HG03025 (cell line): ENCODE measurements around the gene FRMD4A.

Source experiments
- ATAC-seq: cut with Tn5 transposase; IDR thresholded peaks from one replicate; pipeline ENCODE4 v1.9.1; 2021; ENCODE audit warnings: mild to moderate bottlenecking, moderate library complexity; ENCODE audit not compliant: unreplicated experiment, low FRiP score

The FRMD4A gene

GRCh38 chr10:13701157-13701919, 629.4 kb downstream of the FRMD4A start:
- ATAC-seq: no peak

- no peak for ATAC-seq
Measured at GRCh38 chr10:13700473-13701144, 630.1 kb downstream of the FRMD4A start.

GRCh38 chr10:13699216-13699615, 631.5 kb downstream of the FRMD4A start:
- no peak for ATAC-seq

- no peak for ATAC-seq
Measured at GRCh38 chr10:13698217-13698616, 632.5 kb downstream of the FRMD4A start.

- no peak for ATAC-seq
Measured at GRCh38 chr10:13696071-13696470, 634.7 kb downstream of the FRMD4A start.

GRCh38 chr10:13695588-13695987, 635.1 kb downstream of the FRMD4A start:
- ATAC-seq: no peak

GRCh38 chr10:13693783-13694700, 636.7 kb downstream of the FRMD4A start:
- no peak for ATAC-seq

- ATAC-seq: peak; percentile 69
Measured at GRCh38 chr10:13690281-13690825, 640.4 kb downstream of the FRMD4A start.

GRCh38 chr10:13686331-13686752, 644.4 kb downstream of the FRMD4A start:
- ATAC-seq: no peak

- ATAC-seq: no peak
Measured at GRCh38 chr10:13685885-13686284, 644.8 kb downstream of the FRMD4A start.

- no peak for ATAC-seq
Measured at GRCh38 chr10:13684806-13685482, 645.8 kb downstream of the FRMD4A start.

- ATAC-seq: no peak
Measured at GRCh38 chr10:13684252-13684791, 646.4 kb downstream of the FRMD4A start.

GRCh38 chr10:13683017-13683416, 647.7 kb downstream of the FRMD4A start:
- ATAC-seq: no peak

- ATAC-seq: no peak
Measured at GRCh38 chr10:13681960-13682359, 648.8 kb downstream of the FRMD4A start.

- no peak for ATAC-seq
Measured at GRCh38 chr10:13681528-13681927, 649.2 kb downstream of the FRMD4A start.

- no peak for ATAC-seq
Measured at GRCh38 chr10:13681095-13681494, 649.6 kb downstream of the FRMD4A start.

- no peak for ATAC-seq
Measured at GRCh38 chr10:13678101-13678843, 652.5 kb downstream of the FRMD4A start.

GRCh38 chr10:13674645-13675588, 655.8 kb downstream of the FRMD4A start:
- no peak for ATAC-seq
